ENCODE results near the gene C1orf159.

- TF ChIP-seq CTCF (optimal IDR thresholded peaks at IDR 0.05 in 1 of 3, IDR thresholded peaks at IDR 0.05 in 1 of 3, conservative IDR thresholded peaks at IDR 0.05 in 1 of 3; ENCODE audit: extremely low read depth in 1 of 3, insufficient read depth in 2 of 3, low read length in 3 of 3), result no peak
- no peak for TF ChIP-seq EZH2 (IDR thresholded peaks at IDR 0.05; ENCODE audit: low read length)
Measured at GRCh38 chr1:1145547-1145914, 29.6 kb upstream of the C1orf159 start.

All from keratinocyte (primary cell).